ENCODE measurements around the gene SLC26A1.

DNA sequence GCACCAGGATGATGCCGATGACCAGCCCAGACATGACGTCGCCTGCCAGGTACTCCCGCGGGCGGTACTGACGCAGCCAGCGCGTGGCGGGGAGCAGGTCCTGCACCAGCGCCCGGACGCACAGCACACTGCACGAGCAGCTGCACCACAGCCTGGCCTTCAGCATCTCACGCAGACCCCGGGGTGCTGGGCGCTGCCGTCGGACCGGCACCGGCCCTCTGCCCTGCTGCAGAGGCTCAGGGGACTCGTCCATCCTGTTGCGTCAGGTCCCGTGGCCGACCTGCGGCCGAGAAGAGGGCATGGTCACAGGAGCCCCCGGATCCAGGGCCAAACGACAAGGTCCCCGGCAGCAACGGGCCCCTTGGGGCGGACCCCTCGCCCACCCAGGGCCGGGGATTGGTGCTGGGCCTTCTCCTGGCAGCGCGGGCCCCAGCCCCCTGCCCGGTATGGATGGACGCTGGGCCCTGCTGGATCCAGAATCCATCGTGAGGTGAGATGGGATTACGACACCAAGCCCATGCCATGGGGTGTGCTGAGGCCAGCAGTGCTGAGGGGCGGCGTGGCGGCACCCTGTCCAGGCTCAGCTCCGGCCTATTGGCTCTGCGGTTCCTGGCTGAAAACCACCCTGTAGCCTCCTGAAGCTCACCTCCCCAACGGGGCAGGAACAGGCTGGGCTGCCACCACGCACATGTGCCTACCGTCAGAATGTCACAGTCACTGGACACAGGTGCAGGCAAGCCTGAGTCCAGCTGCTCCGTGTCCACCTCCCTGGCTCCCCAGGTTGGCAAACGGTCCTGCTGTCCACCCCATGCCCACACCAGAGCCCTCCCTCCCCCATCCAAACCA is 1.5 kb downstream of the SLC26A1 start:
- TF ChIP-seq POLR2A (IDR thresholded peaks at IDR 0.05) (no peak), POLR2AphosphoS5 (IDR thresholded peaks at IDR 0.05; ENCODE audit: insufficient read depth in 1 of 2, low read depth in 1 of 2) (no peak)
